Gastroesophageal sphincter (tissue), 4 donors: ENCODE measurements around the gene NEK10. TPM values are rescaled to one million over a fixed set of nuclear protein-coding genes. Genes with fewer than 3 reads are reported as not detected.

Source experiments
- ATAC-seq: fragments of 150-250 bp; one replicate; pipeline ENCODE4 v1.9.1; 2016; ENCODE audit warnings: mild to moderate bottlenecking, moderate library complexity
- H3K27ac ChIP-seq, 4 donors: fragments of 200-600 bp; sonication (generic) in 3 of 4; 1 replicate in 3 of 4; 2 replicates in 1 of 4; pipeline ENCODE4 v1.5.1; 2016 to 2019
- H3K27me3 ChIP-seq: fragments of 200-600 bp; sonication (generic); one replicate; pipeline ENCODE4 v1.5.1; 2019
- H3K36me3 ChIP-seq, 2 donors: fragments of 200-600 bp; sonication (generic); one replicate each; pipeline ENCODE4 v1.5.1; 2019; ENCODE audit warnings: control low read depth in 1 of 2
- H3K4me1 ChIP-seq, 3 donors: fragments of 200-600 bp; sonication (generic); 1 replicate in 2 of 3; 2 replicates in 1 of 3; pipeline ENCODE4 v1.5.1; 2016 to 2019; ENCODE audit warnings: control low read depth in 2 of 3
- H3K4me3 ChIP-seq, 2 donors: fragments of 200-600 bp; sonication (generic); one replicate each; pipeline ENCODE4 v1.5.1; 2019; ENCODE audit warnings: mild to moderate bottlenecking in 1 of 2, moderate library complexity in 1 of 2
- H3K9me3 ChIP-seq, 3 donors: fragments of 200-600 bp; sonication (generic); one replicate each; pipeline ENCODE4 v1.5.1; 2017 to 2019; ENCODE audit warnings: control low read depth in 2 of 3
- CTCF ChIP-seq, 4 experiments: fragments of 200-600 bp in 2 of 4; fragments of 450-650 bp in 2 of 4; sonication (generic) in 1 of 4; IDR thresholded peaks; one replicate each; pipeline ENCODE4 v1.5.1; 2017 to 2019; ENCODE audit warnings: antibody characterized with exemption in 4 of 4, mild to moderate bottlenecking in 2 of 4, moderate library complexity in 2 of 4
- EP300 ChIP-seq: sonication (generic); formaldehyde crosslinking; IDR thresholded peaks from one replicate; pipeline ENCODE4 v1.6.1; 2017; ENCODE audit warnings: antibody characterized with exemption, mild to moderate bottlenecking
- POLR2A ChIP-seq, 2 donors: fragments of 450-650 bp; IDR thresholded peaks; one replicate each; pipeline ENCODE4 v1.6.1; 2017; ENCODE audit warnings: antibody characterized with exemption in 2 of 2, mild to moderate bottlenecking in 2 of 2, moderate library complexity in 1 of 2
- POLR2AphosphoS5 ChIP-seq: sonication (generic); formaldehyde crosslinking; IDR thresholded peaks from one replicate; pipeline ENCODE4 v1.6.1; 2017; ENCODE audit warnings: antibody characterized with exemption
- WGBS, 2 donors: methylation state at CpG; one replicate each; pipeline ENCODE4 v1.1.5; 2018; ENCODE audit warnings: low coverage in 1 of 2; 5-methylcytosine and 5-hydroxymethylcytosine counted together
- total RNA-seq, 4 donors: library from RNA; depleted of rRNA; stranded (reverse); fragments of >200 nt; gene quantifications; one replicate each; pipeline ENCODE4 v1.1.0, GENCODE V29; 2016

NEK10 gene
- total RNA-seq, 4 donors from 2014 or later, result 0.62 to 2.7 (median 1.5) TPM

DNA sequence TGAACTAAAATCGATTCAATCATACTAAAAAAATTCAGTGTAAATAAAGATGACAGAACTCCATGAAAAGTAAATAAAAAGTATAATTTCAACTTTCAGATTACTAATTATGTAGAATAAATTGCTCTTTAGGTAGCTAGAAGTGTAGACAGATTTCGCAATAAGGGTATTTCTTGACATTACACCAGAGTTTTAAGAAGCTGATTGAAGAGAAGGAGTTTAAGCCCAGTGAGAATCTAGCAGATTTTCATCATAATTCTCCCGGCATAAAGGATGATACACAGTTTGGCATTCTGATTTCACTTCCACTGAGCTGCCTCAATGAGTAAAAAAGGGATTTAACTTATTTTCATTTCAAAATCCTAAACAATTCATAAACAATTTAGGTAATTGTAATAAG lies 259.2 kb downstream of the NEK10 start:
- 89 to 93% methylated on average over 3 of the region's 3 CpGs for WGBS, 2 donors
- H3K27me3 ChIP-seq, result no peaks in the 10 kb centered on the region
- no peak for TF ChIP-seq POLR2AphosphoS5
- TF ChIP-seq POLR2A (IDR thresholded peaks at IDR 0.05), result no peak
- TF ChIP-seq CTCF (IDR thresholded peaks at IDR 0.05), result no peak
- no peak for TF ChIP-seq EP300
- no peak overlapping the region for H3K4me3 ChIP-seq
- no peaks in the 10 kb centered on the region for H3K9me3 ChIP-seq
- no peaks in the 10 kb centered on the region for H3K4me1 ChIP-seq
- no peak for ATAC-seq
- no peak overlapping the region for H3K27ac ChIP-seq
- no peaks in the 10 kb centered on the region for H3K36me3 ChIP-seq

- Histone ChIP-seq H3K36me3 (no peaks in the 10 kb centered on the region), H3K4me3 (no peak overlapping the region), H3K27ac (no peak overlapping the region), H3K27me3 (no peaks in the 10 kb centered on the region), H3K4me1 (no peaks in the 10 kb centered on the region), H3K9me3 (no peaks in the 10 kb centered on the region)
- 95 to 97% methylated on average over 4 of the region's 4 CpGs for WGBS, 2 donors
- TF ChIP-seq CTCF (IDR thresholded peaks at IDR 0.05), result no peak
- no peak for TF ChIP-seq EP300
- TF ChIP-seq POLR2AphosphoS5, result no peak
- no peak for TF ChIP-seq POLR2A (IDR thresholded peaks at IDR 0.05)
- ATAC-seq, result no peak
These were observed 260.9 kb downstream of the NEK10 start for GRCh38 chr3:27108322-27108721.

GRCh38 chr3:27105904-27106303 lies 263.3 kb downstream of the NEK10 start:
- ATAC-seq, result no peak
- 67 to 81% methylated on average over 1 to 3 of the region's 6 CpGs for WGBS, 2 donors
- H3K4me1 ChIP-seq, result no peaks in the 10 kb centered on the region
- H3K9me3 ChIP-seq, result no peaks in the 10 kb centered on the region
- TF ChIP-seq POLR2AphosphoS5, result no peak
- no peak for TF ChIP-seq POLR2A (IDR thresholded peaks at IDR 0.05)
- no peak for TF ChIP-seq EP300
- TF ChIP-seq CTCF (IDR thresholded peaks at IDR 0.05), result no peak
- H3K4me3 ChIP-seq, result no peak overlapping the region
- H3K27me3 ChIP-seq, result no peaks in the 10 kb centered on the region
- no peaks in the 10 kb centered on the region for H3K36me3 ChIP-seq
- H3K27ac ChIP-seq, result no peak overlapping the region

DNA sequence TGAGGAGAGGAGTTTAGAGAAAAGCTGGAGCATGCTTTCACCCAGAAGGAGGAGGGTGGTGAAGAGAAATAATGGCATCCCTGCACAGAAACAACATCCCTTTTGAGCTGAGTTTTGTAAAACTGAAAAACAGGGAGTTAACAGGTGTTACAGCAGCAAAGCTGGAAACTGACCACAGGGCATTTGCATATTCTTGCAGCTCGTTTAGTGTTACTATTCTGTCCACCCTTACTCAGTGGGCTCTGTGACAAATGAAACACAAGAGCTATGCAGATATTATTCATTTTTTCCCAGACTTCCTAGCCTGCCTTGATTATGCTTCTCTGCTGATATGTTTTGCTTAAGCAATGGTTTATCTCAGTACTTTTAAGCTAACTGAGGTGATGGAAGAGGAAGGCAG lies 272.0 kb downstream of the NEK10 start:
- TF ChIP-seq EP300 (no peak), CTCF (IDR thresholded peaks at IDR 0.05) (no peak), POLR2AphosphoS5 (no peak), POLR2A (IDR thresholded peaks at IDR 0.05) (no peak)
- no peak overlapping the region for H3K4me3 ChIP-seq

DNA sequence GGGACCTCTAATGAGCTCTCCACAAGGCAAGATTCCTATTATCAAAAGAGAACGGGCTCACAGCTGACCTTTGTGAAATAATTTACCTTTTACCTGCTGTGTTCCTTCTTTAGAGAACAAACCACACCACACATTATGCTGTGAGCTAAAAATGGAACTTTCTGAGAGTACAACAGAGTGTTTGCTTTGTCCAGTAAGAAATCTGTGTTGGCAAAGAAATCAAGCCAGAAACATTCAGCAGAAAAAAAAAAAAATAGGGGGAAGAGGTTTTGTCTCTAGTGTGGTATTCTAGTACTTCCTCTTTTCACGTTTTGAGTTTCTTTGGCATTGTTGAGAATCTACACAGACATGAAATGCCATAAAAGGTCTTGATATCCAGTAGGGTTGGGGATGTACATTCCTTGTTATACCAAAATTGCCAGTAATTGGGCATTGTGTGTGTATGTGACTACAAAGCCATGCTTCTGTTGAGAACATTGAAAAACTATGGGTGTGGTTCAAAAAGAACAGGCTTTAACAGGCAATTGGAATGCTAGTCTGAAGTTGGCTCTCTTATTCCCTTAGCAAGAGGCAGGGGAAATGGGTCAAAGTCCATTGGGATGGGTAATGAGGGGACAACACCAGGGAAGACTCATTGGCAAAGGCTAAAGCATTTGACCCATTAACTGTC lies 273.5 kb downstream of the NEK10 start:
- H3K27ac ChIP-seq, result no peak overlapping the region
- TF ChIP-seq CTCF (IDR thresholded peaks at IDR 0.05) (no peak), POLR2AphosphoS5 (no peak), POLR2A (IDR thresholded peaks at IDR 0.05) (no peak), EP300 (no peak)

More for the DNA sequence above, 272.0 kb downstream of the NEK10 start:
- Histone ChIP-seq H3K27ac (no peak overlapping the region), H3K4me1 (peaks cover 0 to 12% (median 0%) of the 10 kb centered on the region in 3 donors), H3K9me3 (no peaks in the 10 kb centered on the region), H3K27me3 (no peaks in the 10 kb centered on the region), H3K36me3 (no peaks in the 10 kb centered on the region)
- no peak for ATAC-seq
- WGBS, 2 donors, result 63 to 71% methylated on average over 1 of the region's 1 CpG

More for the DNA sequence above, 273.5 kb downstream of the NEK10 start:
- 21 to 31% methylated on average over 2 of the region's 2 CpGs for WGBS, 2 donors
- Histone ChIP-seq H3K9me3 (no peaks in the 10 kb centered on the region), H3K4me3 (no peak overlapping the region), H3K27me3 (no peaks in the 10 kb centered on the region), H3K4me1 (peaks cover 0 to 14% (median 0%) of the 10 kb centered on the region in 3 donors), H3K36me3 (no peaks in the 10 kb centered on the region)
- ATAC-seq, result no peak
